Endothelial cell of umbilical vein (primary cell): ENCODE results near the gene TACR1. TPM values are rescaled to one million over a fixed set of nuclear protein-coding genes. Genes with fewer than 3 reads are reported as not detected.

Source experiments
- BruUV-seq: library from RNA; stranded (reverse); fragments of 400-500 nt; replicated peaks from 2 replicates; lab custom pipeline; 2021; lab: Mats Ljungman, UMichigan
- CTCF ChIA-PET: fragments of 300-600, 350-600 bp; sonication (Branson Sonifier 250); formaldehyde crosslinking; loops from one replicate; lab custom pipeline; 2021; ENCODE audit warnings: antibody characterized with exemption, inconsistent platforms; lab: Charles Lee
- POLR2A ChIA-PET: fragments of 300-600, 350-600 bp; sonication (Branson Sonifier 250); formaldehyde crosslinking; loops from one replicate; lab custom pipeline; 2021; ENCODE audit warnings: antibody characterized with exemption, inconsistent platforms; lab: Charles Lee
- DNase-seq: peaks from one replicate; pipeline ENCODE4 v3.0.0-alpha.2; 2011; ENCODE audit warnings: low read depth, low spot score
- FAIRE-seq: peaks from 2 replicates; lab custom pipeline; 2011; peaks lifted over from hg19 to GRCh38; lab: Jason Lieb, UNC
- H2AFZ ChIP-seq: 2 replicates; pipeline ENCODE4 v1.6.0; 2012; ENCODE audit warnings: low read depth, low read length, control low read depth, inconsistent platforms
- H3K27ac ChIP-seq: 2 replicates; pipeline ENCODE4 v1.5.1; 2011; ENCODE audit warnings: low read depth, mild to moderate bottlenecking, control low read depth, low read length, moderate library complexity; ENCODE audit not compliant: insufficient read depth
- H3K27me3 ChIP-seq, 2 experiments: 2 replicates each; pipeline versions ENCODE4 v1.6.0 to v1.6.1; 2011; ENCODE audit warnings: low read length in 2 of 2, mixed read lengths in 1 of 2; ENCODE audit not compliant: control insufficient read depth in 2 of 2, insufficient read depth in 2 of 2
- H3K36me3 ChIP-seq, 2 experiments: 2 replicates in 1 of 2; 3 replicates in 1 of 2; pipeline ENCODE4 v1.5.1; 2011; ENCODE audit warnings: low read length in 2 of 2, mild to moderate bottlenecking in 1 of 2, moderate library complexity in 1 of 2; ENCODE audit not compliant: control insufficient read depth in 2 of 2, insufficient read depth in 2 of 2; ENCODE audit errors: extremely low read depth in 1 of 2
- H3K4me1 ChIP-seq: 3 replicates; pipeline ENCODE4 v1.5.1; 2011; ENCODE audit warnings: mild to moderate bottlenecking, low read length; ENCODE audit not compliant: control insufficient read depth, insufficient read depth; ENCODE audit errors: extremely low read depth
- H3K4me2 ChIP-seq: 2 replicates; pipeline ENCODE4 v1.6.1; 2011; ENCODE audit warnings: low read length, control low read depth, mixed read lengths; ENCODE audit not compliant: insufficient read depth
- H3K4me3 ChIP-seq, 3 experiments: fragments of 200-600 bp in 1 of 3; sonication (generic), shearing (Covaris generic) in 1 of 3; replicated peaks in 1 of 3; 2 replicates each; pipeline ENCODE4 v1.5.1; 2011 to 2016; ENCODE audit warnings: control low read depth in 3 of 3, low read length in 3 of 3, mild to moderate bottlenecking in 2 of 3, inconsistent platforms in 1 of 3, low read depth in 1 of 3, moderate library complexity in 1 of 3; ENCODE audit not compliant: insufficient read depth in 1 of 3
- H3K79me2 ChIP-seq: 2 replicates; pipeline ENCODE4 v1.6.0; 2012; ENCODE audit warnings: low read length, inconsistent platforms; ENCODE audit not compliant: control insufficient read depth, insufficient read depth
- H3K9ac ChIP-seq: replicated peaks from 2 replicates; pipeline ENCODE3; 2011; ENCODE audit warnings: low read length, control low read depth; ENCODE audit not compliant: insufficient read depth; ENCODE audit errors: extremely low read depth
- H3K9me1 ChIP-seq: replicated peaks from 3 replicates; pipeline ENCODE4 v1.6.0; 2011; ENCODE audit warnings: mild to moderate bottlenecking, low read length; ENCODE audit not compliant: control insufficient read depth, insufficient read depth; ENCODE audit errors: extremely low read depth
- H3K9me3 ChIP-seq: replicated peaks from 2 replicates; pipeline ENCODE4 v1.5.1; 2012; ENCODE audit warnings: low read length, inconsistent platforms; ENCODE audit not compliant: control insufficient read depth, insufficient read depth
- H4K20me1 ChIP-seq: replicated peaks from 2 replicates; pipeline ENCODE3; 2011; ENCODE audit warnings: mild to moderate bottlenecking, low read length; ENCODE audit not compliant: control insufficient read depth, insufficient read depth; ENCODE audit errors: extremely low read depth
- CTCF ChIP-seq, 2 donors: IDR thresholded peaks; 1 replicate in 1 of 2; 2 replicates in 1 of 2; pipeline ENCODE4 v1.5.1; 2011; ENCODE audit warnings: low read length in 2 of 2, mild to moderate bottlenecking in 2 of 2, moderate library complexity in 2 of 2, control low read depth in 1 of 2, inconsistent platforms in 1 of 2, low read depth in 1 of 2; ENCODE audit not compliant: insufficient read depth in 1 of 2; ENCODE audit errors: extremely low read depth in 1 of 2
- EZH2 ChIP-seq: IDR thresholded peaks from 2 replicates; pipeline ENCODE4 v1.6.1; 2012; ENCODE audit warnings: borderline replicate concordance, low read depth, mild to moderate bottlenecking, moderate library complexity, low read length, inconsistent platforms; ENCODE audit not compliant: severe bottlenecking
- FOS ChIP-seq: IDR thresholded peaks from 2 replicates; pipeline ENCODE4 v1.6.1; 2011; ENCODE audit warnings: mild to moderate bottlenecking, low read length, moderate library complexity, borderline replicate concordance; ENCODE audit not compliant: insufficient read depth
- GATA2 ChIP-seq: IDR thresholded peaks from 2 replicates; pipeline ENCODE4 v1.7.0; 2011; ENCODE audit warnings: low read depth, mild to moderate bottlenecking, moderate library complexity, mixed read lengths, low read length; ENCODE audit not compliant: insufficient read length, insufficient read depth
- JUN ChIP-seq: IDR thresholded peaks from 2 replicates; pipeline ENCODE4 v1.6.1; 2011; ENCODE audit warnings: borderline replicate concordance, low read depth; ENCODE audit not compliant: insufficient read length, insufficient read depth
- MAX ChIP-seq: IDR thresholded peaks from 2 replicates; pipeline ENCODE4 v1.6.1; 2011; ENCODE audit not compliant: insufficient read depth, insufficient read length
- MYC ChIP-seq: IDR thresholded peaks from one replicate; pipeline ENCODE4 v1.6.1; 2011; ENCODE audit warnings: mild to moderate bottlenecking, low read depth, low read length
- POLR2A ChIP-seq: IDR thresholded peaks from 2 replicates; pipeline ENCODE4 v1.6.1; 2012; ENCODE audit warnings: low read depth, mild to moderate bottlenecking, control low read depth, low read length
- POLR2AphosphoS5 ChIP-seq: IDR thresholded peaks from 2 replicates; pipeline ENCODE4 v1.6.1; 2012; ENCODE audit warnings: low read depth, mild to moderate bottlenecking, control low read depth, low read length, moderate library complexity; ENCODE audit not compliant: insufficient read depth
- dilution Hi-C: fragments of 300-500 bp; cut with MboI; formaldehyde crosslinking; loops from one replicate; pipeline ENCODE4 v1.15.0; 2019; ENCODE audit warnings: low sequenced_read_pairs; ENCODE audit not compliant: extremely low pct_ligation_motif_present
- intact Hi-C: fragments of 100-400 bp; cut with micrococcal nuclease; formaldehyde crosslinking; loops from one replicate; pipeline ENCODE4 v1.10.0; 2022
- polyA plus RNA-seq, 4 experiments: library from polyadenylated mRNA; depleted of rRNA in 3 of 4; stranded (reverse) in 3 of 4; unstranded in 1 of 4; fragments of >200 nt; gene quantifications; 2 replicates each; pipeline versions ENCODE4 v1.2.1 to v1.2.3, GENCODE V29; 2011 to 2012; ENCODE audit warnings: missing spikeins in 1 of 4
- total RNA-seq: library from RNA; stranded (reverse); gene quantifications from 2 replicates; pipeline ENCODE4 v1.2.3, GENCODE V29; 2021

The TACR1 gene
- total and polyA plus RNA-seq, 2 donors (not counting 3 experiments of a cell fraction or from before 2014, with no cell fraction given) = not detected

GRCh38 chr2:75180476-75180875 lies 18.8 kb downstream of the TACR1 start:
- Histone ChIP-seq H4K20me1 (no peaks in the 10 kb centered on the region), H3K27me3 (peaks cover 2 to 6% of the 10 kb centered on the region in 2 experiments), H2AFZ (no peak overlapping the region), H3K9me1 (no peaks in the 10 kb centered on the region), H3K27ac (no peak overlapping the region), H3K79me2 (no peaks in the 10 kb centered on the region), H3K4me1 (no peaks in the 10 kb centered on the region), H3K4me2 (no peak overlapping the region), H3K36me3 (no peaks in the 10 kb centered on the region), H3K4me3 (no peak overlapping the region), H3K9ac (no peak overlapping the region), H3K9me3 (no peaks in the 10 kb centered on the region)
- no peak for DNase-seq
- ChIA-PET CTCF (no interaction called here), POLR2A (no interaction called here)
- dilution Hi-C loops (no loop called here), intact Hi-C loops (no loop called here)
- TF ChIP-seq MAX = no peak
- TF ChIP-seq GATA2 = no peak
- no peak for TF ChIP-seq CTCF (IDR thresholded peaks at IDR 0.05; ENCODE audit: extremely low read depth in 1 of 2, insufficient read depth in 1 of 2, low read depth in 1 of 2, low read length in 2 of 2)
- no peak for TF ChIP-seq EZH2
- no peak for TF ChIP-seq MYC
- TF ChIP-seq FOS = no peak
- no peak for TF ChIP-seq JUN
- no peak for TF ChIP-seq POLR2A
- no peak for TF ChIP-seq POLR2AphosphoS5
- no TSS peak for BruUV-seq
- FAIRE-seq = no peak
